Panc1 (cell line): ENCODE data around the gene KRTAP26-1.

Experiments used
- CTCF ChIP-seq: fragments of 450-650 bp; IDR thresholded peaks from 2 replicates; pipeline ENCODE4 v1.5.1; 2017; ENCODE audit warnings: mild to moderate bottlenecking
- POLR2AphosphoS5 ChIP-seq: IDR thresholded peaks from 2 replicates; pipeline ENCODE4 v1.6.1; 2012; ENCODE audit warnings: mild to moderate bottlenecking, low read depth, low read length, moderate library complexity
- REST ChIP-seq, 2 experiments: IDR thresholded peaks; 2 replicates each; pipeline ENCODE4 v1.6.1; 2011 to 2012; ENCODE audit warnings: low read depth in 2 of 2, control low read depth in 1 of 2, low read length in 1 of 2, mild to moderate bottlenecking in 1 of 2, moderate library complexity in 1 of 2; ENCODE audit not compliant: insufficient read depth in 1 of 2
- SIN3A ChIP-seq: IDR thresholded peaks from 2 replicates; pipeline ENCODE4 v1.6.1; 2012; ENCODE audit warnings: low read depth, mild to moderate bottlenecking, low read length, moderate library complexity, borderline replicate concordance; ENCODE audit not compliant: insufficient read depth
- TCF7L2 ChIP-seq: IDR thresholded peaks from 2 replicates; pipeline ENCODE4 v1.6.1; 2011; ENCODE audit warnings: mild to moderate bottlenecking, low read depth, low read length, inconsistent platforms

GRCh38 chr21:30271156-30271555, 49.0 kb downstream of the KRTAP26-1 start:
- TF ChIP-seq CTCF, result no peak
- no peak for TF ChIP-seq POLR2AphosphoS5
- no peak for TF ChIP-seq SIN3A
- no peak for TF ChIP-seq REST (IDR thresholded peaks at IDR 0.05; ENCODE audit: insufficient read depth in 1 of 2, low read depth in 2 of 2, low read length in 1 of 2)
- TF ChIP-seq TCF7L2, result no peak
